Measurements from ENCODE around the gene DDX49.

DNA sequence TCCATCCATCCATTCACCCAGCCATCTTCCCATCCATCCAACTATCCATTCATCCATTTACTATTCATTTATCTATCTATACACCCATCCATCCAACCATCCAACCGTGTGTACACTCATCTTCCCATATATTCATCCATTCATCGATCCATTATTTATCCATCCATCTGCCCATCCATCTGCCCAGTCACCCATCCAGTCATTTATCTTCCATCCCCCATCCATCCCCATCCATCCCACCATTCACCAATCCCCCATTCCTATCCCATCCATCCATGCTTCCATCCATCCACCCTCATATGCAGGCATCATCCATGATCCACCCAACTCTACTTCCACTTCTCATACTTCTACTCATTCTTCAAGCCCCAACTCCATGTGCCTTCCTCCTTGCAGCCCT lies 35.5 kb downstream of the DDX49 start:
- TF ChIP-seq CTCF (IDR thresholded peaks at IDR 0.05; ENCODE audit: low read length), result no peak
- TF ChIP-seq EZH2 (optimal IDR thresholded peaks at IDR 0.05; ENCODE audit: low read depth, low read length), result no peak
- no peak for TF ChIP-seq EZH2phosphoT487 (IDR thresholded peaks at IDR 0.05; ENCODE audit: low read length)
